Measurements from ENCODE around the gene CKS1B. TPM values are rescaled to one million over a fixed set of nuclear protein-coding genes. Genes with fewer than 3 reads are reported as not detected.
A peak's percentile ranks its signal among the peaks of the same experiment; 100 is the strongest.

Gene CKS1B
- total and polyA plus RNA-seq, 7 donors, result 10.2 to 104 (median 35.7) TPM

GRCh38 chr1:154952664-154953063, 21.8 kb upstream of the CKS1B start:
- 80 to 89% methylated on average over 6 of the region's 6 CpGs for whole genome bisulfite sequencing, 2 donors
- Histone ChIP-seq H3K4me1 (peaks cover 0 to 56% (median 51%) of the 10 kb centered on the region in 4 donors), H3K27me3 (no peaks in the 10 kb centered on the region), H3K4me3 (no peak overlapping the region), H3K27ac (peak overlapping the region in 1 of 4 donors; percentile 14), H3K9me3 (no peaks in the 10 kb centered on the region), H3K36me3 (peaks cover 8 to 37% (median 23%) of the 10 kb centered on the region in 4 donors)
- no peak for TF ChIP-seq EP300 (IDR thresholded peaks at IDR 0.05)
- no peak for TF ChIP-seq POLR2A (IDR thresholded peaks at IDR 0.05)
- no peak for TF ChIP-seq POLR2AphosphoS5 (IDR thresholded peaks at IDR 0.05)
- TF ChIP-seq CTCF (IDR thresholded peaks at IDR 0.05), result no peak
- no peak for DNase-seq
- intact Hi-C loops (cut with DNase I), result no loop called here

- H3K36me3 ChIP-seq, result peaks cover 13 to 31% (median 17%) of the 10 kb centered on the region in 4 donors
- H3K4me3 ChIP-seq, result no peak overlapping the region
- DNase-seq, result no peak
- TF ChIP-seq EP300 (IDR thresholded peaks at IDR 0.05) (no peak), CTCF (IDR thresholded peaks at IDR 0.05) (no peak), POLR2A (IDR thresholded peaks at IDR 0.05) (no peak), POLR2AphosphoS5 (IDR thresholded peaks at IDR 0.05) (no peak)
- 82 to 91% methylated on average over 2 of the region's 2 CpGs for WGBS, 2 donors
- H3K27me3 ChIP-seq, result no peaks in the 10 kb centered on the region
- peak overlapping the region in 1 of 4 donors; percentile 22 for H3K27ac ChIP-seq
- no peaks in the 10 kb centered on the region for H3K9me3 ChIP-seq
- H3K4me1 ChIP-seq, result peaks cover 0 to 57% (median 51%) of the 10 kb centered on the region in 4 donors
- intact Hi-C loops (cut with DNase I), result no loop called here
Measured at GRCh38 chr1:154953611-154954038, 20.9 kb upstream of the CKS1B start.

GRCh38 chr1:154954541-154954940, 19.9 kb upstream of the CKS1B start:
- TF ChIP-seq CTCF (IDR thresholded peaks at IDR 0.05) (no peak), POLR2AphosphoS5 (IDR thresholded peaks at IDR 0.05) (no peak), POLR2A (IDR thresholded peaks at IDR 0.05) (no peak), EP300 (IDR thresholded peaks at IDR 0.05) (no peak)
- intact Hi-C loops (cut with DNase I), result no loop called here
- peaks cover 21 to 34% (median 26%) of the 10 kb centered on the region in 4 donors for H3K36me3 ChIP-seq
- H3K4me3 ChIP-seq, result peak overlapping the region in 2 of 4 donors; percentile 60 to 62
- peaks cover 0 to 60% (median 56%) of the 10 kb centered on the region in 4 donors for H3K4me1 ChIP-seq
- no peaks in the 10 kb centered on the region for H3K27me3 ChIP-seq
- DNase-seq, result no peak
- WGBS, 2 donors, result 75 to 80% methylated on average over 3 of the region's 3 CpGs
- H3K9me3 ChIP-seq, result no peaks in the 10 kb centered on the region
- peak overlapping the region; percentile 86 to 88 (median 87) for H3K27ac ChIP-seq

- Histone ChIP-seq H3K9me3 (no peaks in the 10 kb centered on the region), H3K27me3 (no peaks in the 10 kb centered on the region), H3K4me1 (peaks cover 0 to 65% (median 59%) of the 10 kb centered on the region in 4 donors), H3K27ac (peak overlapping the region; percentile 86 to 88 (median 87)), H3K36me3 (peaks cover 23 to 32% (median 28%) of the 10 kb centered on the region in 4 donors), H3K4me3 (peak overlapping the region; percentile 50 to 62 (median 60))
- 6 to 8% methylated on average over 4 of the region's 4 CpGs for WGBS, 2 donors
- intact Hi-C loops (cut with DNase I), result no loop called here
- TF ChIP-seq CTCF (IDR thresholded peaks at IDR 0.05) (no peak), POLR2AphosphoS5 (IDR thresholded peaks at IDR 0.05) (peak in 1 of 4 donors; percentile 16)
- peak; percentile 80 for DNase-seq
Measured at GRCh38 chr1:154955039-154955717, 19.3 kb upstream of the CKS1B start.

Data from sigmoid colon (tissue), 7 donors.